Tibial nerve (tissue), 4 donors: ENCODE data around the gene RTN3. TPM values are rescaled to one million over a fixed set of nuclear protein-coding genes. Genes with fewer than 3 reads are reported as not detected.
A peak's percentile ranks its signal among the peaks of the same experiment; 100 is the strongest.

Experiments used
- DNase-seq, 2 donors: peaks; one replicate each; pipeline ENCODE4 v3.0.0-alpha.2; 2019; ENCODE audit warnings: low spot score in 2 of 2
- H3K27ac ChIP-seq, 4 donors: fragments of 200-600 bp; sonication (generic) in 3 of 4; one replicate each; pipeline ENCODE4 v1.5.1; 2017 to 2019; ENCODE audit warnings: mild to moderate bottlenecking in 1 of 4
- H3K27me3 ChIP-seq, 2 donors: fragments of 200-600 bp; sonication (generic) in 1 of 2; one replicate each; pipeline versions ENCODE4 v1.5.1 to v1.6.0; 2017 to 2019
- H3K36me3 ChIP-seq, 3 donors: fragments of 200-600 bp; sonication (generic); one replicate each; pipeline ENCODE4 v1.5.1; 2018 to 2019
- H3K4me1 ChIP-seq, 4 donors: fragments of 200-600 bp; sonication (generic) in 3 of 4; one replicate each; pipeline ENCODE4 v1.5.1; 2017 to 2019
- H3K4me3 ChIP-seq, 4 donors: fragments of 200-600 bp; sonication (generic) in 3 of 4; one replicate each; pipeline ENCODE4 v1.5.1; 2017 to 2019; ENCODE audit warnings: mild to moderate bottlenecking in 1 of 4, moderate library complexity in 1 of 4
- H3K9me3 ChIP-seq, 4 donors: fragments of 200-600 bp; sonication (generic) in 3 of 4; one replicate each; pipeline ENCODE4 v1.5.1; 2017 to 2019
- EP300 ChIP-seq, 2 donors: sonication (generic); formaldehyde crosslinking; IDR thresholded peaks; one replicate each; pipeline ENCODE4 v1.6.1; 2017; ENCODE audit warnings: antibody characterized with exemption in 2 of 2, mild to moderate bottlenecking in 1 of 2
- POLR2A ChIP-seq, 2 donors: fragments of 450-650 bp; IDR thresholded peaks; one replicate each; pipeline ENCODE4 v1.6.1; 2017; ENCODE audit warnings: antibody characterized with exemption in 2 of 2, mild to moderate bottlenecking in 2 of 2, moderate library complexity in 2 of 2
- WGBS, 2 donors: methylation state at CpG; one replicate each; pipeline ENCODE4 v1.1.5; 2018; 5-methylcytosine and 5-hydroxymethylcytosine counted together
- total RNA-seq, 4 donors: library from RNA; depleted of rRNA; stranded (reverse); fragments of >200 nt; gene quantifications; one replicate each; pipeline ENCODE4 v1.1.0, GENCODE V29; 2016
- TF ChIP-seq, protein P1 (sequence below), 5 experiments: fragments of 200-600 bp in 3 of 5; fragments of 450-650 bp in 2 of 5; sonication (generic) in 3 of 5; IDR thresholded peaks; one replicate each; pipeline ENCODE4 v1.5.1; 2016 to 2019; ENCODE audit warnings: antibody characterized with exemption in 5 of 5, mild to moderate bottlenecking in 3 of 5, moderate library complexity in 2 of 5

Gene RTN3
- total RNA-seq, 4 donors from 2014 or later = 88.8 to 148 (median 116) TPM

DNA sequence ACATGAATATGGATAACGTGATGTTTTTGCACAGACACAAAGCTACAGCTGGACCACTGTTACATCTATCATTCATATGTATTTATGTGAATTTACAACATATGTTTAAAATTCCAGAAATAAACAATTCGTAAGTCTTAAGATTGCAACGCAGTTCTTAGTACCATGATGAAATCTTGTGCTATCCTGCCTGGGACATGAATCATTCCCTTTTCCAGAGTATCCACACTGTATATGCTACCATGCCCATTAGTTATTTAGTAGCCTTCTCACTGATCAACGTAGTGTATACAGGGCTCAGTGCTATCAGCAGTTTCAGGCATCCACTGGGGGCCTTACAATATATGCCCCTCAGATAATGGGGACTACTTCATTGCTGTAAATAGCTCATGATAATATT, 14.4 kb upstream of the RTN3 start:
- no peak for TF ChIP-seq EP300 (IDR thresholded peaks at IDR 0.05)
- TF ChIP-seq, protein P1, sequence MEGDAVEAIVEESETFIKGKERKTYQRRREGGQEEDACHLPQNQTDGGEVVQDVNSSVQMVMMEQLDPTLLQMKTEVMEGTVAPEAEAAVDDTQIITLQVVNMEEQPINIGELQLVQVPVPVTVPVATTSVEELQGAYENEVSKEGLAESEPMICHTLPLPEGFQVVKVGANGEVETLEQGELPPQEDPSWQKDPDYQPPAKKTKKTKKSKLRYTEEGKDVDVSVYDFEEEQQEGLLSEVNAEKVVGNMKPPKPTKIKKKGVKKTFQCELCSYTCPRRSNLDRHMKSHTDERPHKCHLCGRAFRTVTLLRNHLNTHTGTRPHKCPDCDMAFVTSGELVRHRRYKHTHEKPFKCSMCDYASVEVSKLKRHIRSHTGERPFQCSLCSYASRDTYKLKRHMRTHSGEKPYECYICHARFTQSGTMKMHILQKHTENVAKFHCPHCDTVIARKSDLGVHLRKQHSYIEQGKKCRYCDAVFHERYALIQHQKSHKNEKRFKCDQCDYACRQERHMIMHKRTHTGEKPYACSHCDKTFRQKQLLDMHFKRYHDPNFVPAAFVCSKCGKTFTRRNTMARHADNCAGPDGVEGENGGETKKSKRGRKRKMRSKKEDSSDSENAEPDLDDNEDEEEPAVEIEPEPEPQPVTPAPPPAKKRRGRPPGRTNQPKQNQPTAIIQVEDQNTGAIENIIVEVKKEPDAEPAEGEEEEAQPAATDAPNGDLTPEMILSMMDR (IDR thresholded peaks at IDR 0.05) = no peak
- no peak for TF ChIP-seq POLR2A (IDR thresholded peaks at IDR 0.05)
- Histone ChIP-seq H3K4me1 (peaks cover 0 to 83% (median 41%) of the 10 kb centered on the region in 4 donors), H3K27me3 (no peaks in the 10 kb centered on the region), H3K9me3 (no peaks in the 10 kb centered on the region), H3K4me3 (no peak overlapping the region), H3K27ac (no peak overlapping the region), H3K36me3 (no peaks in the 10 kb centered on the region)
- DNase-seq = no peak
- 71 to 72% methylated on average over 4 of the region's 4 CpGs for WGBS, 2 donors

DNA sequence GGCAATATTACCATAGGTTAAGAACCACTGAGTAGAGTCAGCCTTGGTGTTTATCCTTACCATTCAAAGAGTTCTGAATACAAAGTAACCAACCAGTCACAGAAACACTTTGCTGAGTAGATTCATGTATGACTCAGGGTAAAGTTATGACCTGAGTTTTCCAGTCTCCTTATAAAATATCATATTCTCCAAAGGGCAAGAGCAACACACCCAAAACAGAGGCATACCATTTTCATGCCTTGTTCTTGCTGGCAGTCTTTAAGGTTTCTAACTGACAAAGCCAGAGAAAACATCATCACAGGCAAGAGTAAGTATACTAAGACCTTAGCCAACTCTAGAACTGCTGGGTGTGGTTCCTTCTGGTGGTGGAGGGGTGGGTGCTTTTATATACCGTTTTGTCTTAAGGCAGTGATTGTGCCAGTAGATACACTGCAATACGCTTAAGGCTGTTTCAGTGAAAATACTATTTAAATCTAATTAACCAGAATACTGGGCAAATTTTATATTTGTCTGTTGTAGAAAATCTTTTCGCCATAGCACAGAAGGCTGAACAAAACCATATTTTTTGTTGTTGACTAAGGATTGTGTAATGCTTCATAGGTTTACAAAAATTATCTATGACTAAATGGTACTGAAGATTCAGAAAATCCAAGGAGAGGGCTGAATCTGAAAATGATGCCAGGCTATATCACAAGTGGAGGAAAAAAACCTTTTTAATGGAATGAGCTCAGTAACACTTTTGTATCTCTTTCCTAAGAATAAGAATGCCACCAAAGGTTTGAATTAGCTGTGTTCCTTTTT, 13.1 kb upstream of the RTN3 start:
- peak overlapping the region in 2 of 4 donors; percentile 56 to 99 for H3K27ac ChIP-seq
- H3K27me3 ChIP-seq = no peaks in the 10 kb centered on the region
- no peak for TF ChIP-seq EP300 (IDR thresholded peaks at IDR 0.05)
- H3K4me3 ChIP-seq = no peak overlapping the region
- peaks cover 0 to 75% (median 38%) of the 10 kb centered on the region in 4 donors for H3K4me1 ChIP-seq
- no peaks in the 10 kb centered on the region for H3K36me3 ChIP-seq
- 64 to 66% methylated on average over 3 of the region's 3 CpGs for WGBS, 2 donors
- H3K9me3 ChIP-seq = no peaks in the 10 kb centered on the region
- DNase-seq = no peak

DNA sequence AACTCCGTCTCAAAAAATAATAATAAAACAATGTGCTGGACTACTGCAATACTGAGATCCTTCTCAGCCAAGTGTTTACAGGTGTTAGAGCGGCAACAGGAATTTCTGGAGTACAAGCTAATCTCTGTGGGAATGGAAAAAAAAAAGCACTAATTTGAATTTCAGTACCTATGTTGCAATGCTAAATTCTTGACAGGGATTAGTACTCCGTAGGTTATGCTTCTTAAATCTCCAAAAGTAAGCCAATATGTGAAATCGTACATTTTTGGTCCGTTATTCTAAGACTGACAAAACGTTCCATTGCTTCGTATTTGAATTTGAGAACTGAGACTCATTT, 11.2 kb upstream of the RTN3 start:
- Histone ChIP-seq H3K9me3 (no peaks in the 10 kb centered on the region), H3K27ac (peak overlapping the region; percentile 95 to 99 (median 99)), H3K4me3 (peak overlapping the region; percentile 63 to 96 (median 86)), H3K27me3 (no peaks in the 10 kb centered on the region), H3K36me3 (no peaks in the 10 kb centered on the region), H3K4me1 (peaks cover 0 to 58% (median 28%) of the 10 kb centered on the region in 4 donors)
- TF ChIP-seq EP300 (IDR thresholded peaks at IDR 0.05) (no peak), POLR2A (IDR thresholded peaks at IDR 0.05) (no peak)
- TF ChIP-seq, protein P1 (IDR thresholded peaks at IDR 0.05) = no peak
- 23 to 26% methylated on average over 7 of the region's 7 CpGs for WGBS, 2 donors
- no peak for DNase-seq

DNA sequence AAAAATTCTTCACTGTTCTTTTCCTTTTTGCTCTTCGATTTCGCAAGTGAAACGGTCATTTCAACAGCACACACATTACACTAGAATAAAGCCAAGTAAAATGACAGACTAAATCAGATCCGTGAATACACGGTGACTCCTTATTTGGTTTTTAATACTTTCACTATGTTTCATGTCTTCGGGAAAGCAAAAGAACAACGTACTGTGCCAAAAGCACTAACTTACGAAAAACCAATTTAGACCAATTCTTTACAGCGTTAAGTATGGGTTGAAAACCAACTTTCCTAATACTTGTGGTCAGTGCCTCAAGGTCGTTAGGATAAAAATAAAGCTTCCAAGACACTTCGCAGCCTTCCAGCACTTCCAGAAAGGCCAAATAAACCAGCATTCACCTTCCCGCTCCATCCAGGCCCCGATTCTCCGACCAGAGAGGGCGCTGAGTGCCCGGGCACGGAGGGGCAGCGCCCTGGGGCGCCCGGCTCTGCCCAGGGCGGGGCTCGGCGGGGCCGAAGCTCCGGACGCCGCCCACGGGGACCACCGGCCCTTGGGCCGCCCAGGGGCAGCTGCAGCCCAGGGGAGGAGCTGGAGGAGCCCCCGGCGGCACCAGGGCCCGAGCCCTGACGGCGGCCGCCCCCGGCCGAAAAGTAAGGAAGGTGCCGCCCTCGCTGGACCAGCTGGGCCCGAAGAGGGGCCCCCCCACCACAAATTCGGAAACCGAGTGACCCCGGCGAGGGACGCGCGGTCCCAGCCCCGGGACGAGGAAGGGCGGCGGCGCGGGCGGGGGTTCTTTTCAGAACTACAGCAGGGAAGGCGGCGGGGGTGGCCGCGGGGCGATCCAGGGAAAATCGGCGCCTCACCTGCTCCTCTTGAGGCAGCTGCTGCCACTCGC, 10.6 kb upstream of the RTN3 start:
- Histone ChIP-seq H3K9me3 (no peaks in the 10 kb centered on the region), H3K27me3 (no peaks in the 10 kb centered on the region), H3K36me3 (no peaks in the 10 kb centered on the region), H3K4me1 (peaks cover 0 to 52% (median 28%) of the 10 kb centered on the region in 4 donors), H3K4me3 (peak overlapping the region; percentile 63 to 96 (median 86)), H3K27ac (peak overlapping the region; percentile 95 to 99 (median 99))
- WGBS, 2 donors = 0 to 1% methylated on average over 37 to 44 of the region's 63 CpGs
- peak in 1 of 2 donors; percentile 63 for TF ChIP-seq EP300 (IDR thresholded peaks at IDR 0.05)
- TF ChIP-seq, protein P1 (IDR thresholded peaks at IDR 0.05) = peak in 4 of 5 experiments; percentile 38 to 57 (median 44)
- TF ChIP-seq POLR2A (IDR thresholded peaks at IDR 0.05) = no peak
- peak; percentile 28 to 55 for DNase-seq

DNA sequence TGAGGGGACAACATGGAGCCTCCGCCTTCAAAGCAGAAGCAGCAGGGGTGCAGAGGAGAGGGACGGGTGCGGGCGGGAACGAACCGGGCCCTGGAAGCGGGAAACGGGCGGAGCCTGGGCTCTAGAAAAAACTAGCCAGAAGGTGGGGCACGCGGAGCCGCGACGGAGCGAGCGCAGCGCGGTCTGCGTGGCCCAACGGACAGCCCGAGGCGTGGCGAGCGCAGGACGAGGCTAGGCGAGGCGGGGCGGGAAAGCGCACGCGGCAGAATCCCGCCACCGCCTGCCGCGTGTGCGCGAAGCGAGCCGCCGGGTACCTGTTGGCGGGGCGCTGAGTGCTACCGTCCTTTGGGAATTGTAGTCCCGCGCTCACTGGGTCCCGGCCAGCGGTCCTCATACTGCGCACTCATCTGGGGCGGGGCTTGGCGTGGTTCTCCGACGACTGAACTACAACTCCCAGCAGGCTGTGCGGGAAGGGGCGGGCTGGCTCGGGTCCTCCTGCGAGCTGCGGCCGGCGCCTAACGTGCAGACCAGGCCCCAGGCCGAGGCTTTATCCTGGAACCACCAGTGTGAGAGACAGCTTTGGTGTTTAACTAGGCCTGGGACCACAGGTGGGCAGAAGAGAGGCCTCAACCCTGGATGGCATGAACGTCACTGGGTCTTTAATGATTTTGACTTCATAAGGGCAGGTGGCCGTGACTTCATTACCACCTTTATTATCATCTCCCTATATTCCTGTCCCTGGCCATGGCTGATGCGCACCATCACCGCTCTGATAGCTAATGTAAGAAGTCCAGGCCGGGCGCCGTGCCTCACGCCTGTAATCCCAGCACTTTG, 9.8 kb upstream of the RTN3 start, which contains the start of gene ATL3:
Gene ATL3 (minus strand): TSS at position 55 of the 834 bp plus-strand sequence. CDS start 41 bp downstream, at position 14.
- TF ChIP-seq, protein P1 (IDR thresholded peaks at IDR 0.05) = peak in 3 of 5 experiments; percentile 7 to 38 (median 11)
- TF ChIP-seq POLR2A (IDR thresholded peaks at IDR 0.05) (peak; percentile 49 to 84), EP300 (IDR thresholded peaks at IDR 0.05) (peak; percentile 38 to 90)
- no peaks in the 10 kb centered on the region for H3K9me3 ChIP-seq
- H3K36me3 ChIP-seq = no peaks in the 10 kb centered on the region
- H3K4me1 ChIP-seq = peaks cover 0 to 43% (median 28%) of the 10 kb centered on the region in 4 donors
- no peaks in the 10 kb centered on the region for H3K27me3 ChIP-seq
- 22 to 44% methylated on average over 15 to 33 of the region's 69 CpGs for whole genome bisulfite sequencing, 2 donors
- peak; percentile 98 to 99 for DNase-seq
- H3K4me3 ChIP-seq = peak within 1 kb of the TSS; percentile 63 to 96 (median 86)
- peak within 1 kb of the TSS; percentile 95 to 99 (median 99) for H3K27ac ChIP-seq
